Effector memory CD4-positive, alpha-beta T cell (primary cell): ENCODE data around the gene GLDC.

Experiments
- DNase-seq, 3 donors: peaks; one replicate each; pipeline ENCODE4 v3.0.0-alpha.2; 2020
- H3K27ac ChIP-seq: 2 replicates; pipeline ENCODE4 v1.7.0; 2013; ENCODE audit warnings: mild to moderate bottlenecking, low read length, moderate library complexity; ENCODE audit not compliant: insufficient read depth, poor library complexity, severe bottlenecking
- H3K27me3 ChIP-seq: replicated peaks from 2 replicates; pipeline ENCODE4 v1.7.0; 2013; ENCODE audit warnings: mild to moderate bottlenecking, low read length; ENCODE audit not compliant: insufficient read depth, control insufficient read depth, poor library complexity, severe bottlenecking
- H3K36me3 ChIP-seq: 2 replicates; pipeline ENCODE4 v1.7.0; 2013; ENCODE audit warnings: mild to moderate bottlenecking, low read length, moderate library complexity; ENCODE audit not compliant: control insufficient read depth, insufficient read depth
- H3K4me1 ChIP-seq: 2 replicates; pipeline ENCODE4 v1.7.0; 2013; ENCODE audit warnings: low read length, mild to moderate bottlenecking; ENCODE audit not compliant: control insufficient read depth, insufficient read depth, poor library complexity, severe bottlenecking
- H3K4me3 ChIP-seq: 2 replicates; pipeline ENCODE4 v1.7.0; 2013; ENCODE audit warnings: low read length, low read depth, mild to moderate bottlenecking; ENCODE audit not compliant: insufficient read depth, poor library complexity, severe bottlenecking
- H3K9me3 ChIP-seq: 2 replicates; pipeline ENCODE4 v1.7.0; 2013; ENCODE audit warnings: mild to moderate bottlenecking, low read length, moderate library complexity; ENCODE audit not compliant: control insufficient read depth

The GLDC gene

DNA sequence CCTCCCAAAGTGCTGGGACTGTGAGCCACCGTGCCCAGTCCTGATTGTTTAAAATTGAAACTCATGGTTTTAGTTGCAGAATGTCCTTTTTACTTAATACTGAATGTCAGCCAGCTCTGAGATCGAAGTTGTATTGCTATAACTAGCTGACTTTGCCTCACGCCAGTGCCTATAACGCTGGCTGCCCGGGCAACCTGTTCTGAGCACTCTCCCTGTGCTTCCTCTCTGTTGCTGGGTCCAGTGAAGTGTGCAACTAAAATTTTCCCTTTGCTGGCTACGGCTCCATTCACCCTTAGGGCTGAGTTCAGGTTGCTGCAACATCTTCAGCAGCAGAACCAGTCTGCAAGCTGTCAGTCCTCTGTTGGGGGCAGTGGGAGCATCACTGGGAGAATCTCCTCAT is 65.9 kb downstream of the GLDC start:
- no peaks in the 10 kb centered on the region for H3K36me3 ChIP-seq
- H3K9me3 ChIP-seq: no peaks in the 10 kb centered on the region
- no peaks in the 10 kb centered on the region for H3K27me3 ChIP-seq
- H3K27ac ChIP-seq: no peak overlapping the region
- no peaks in the 10 kb centered on the region for H3K4me1 ChIP-seq
- no peak for DNase-seq
- no peak overlapping the region for H3K4me3 ChIP-seq

GRCh38 chr9:6576987-6577386 is 68.5 kb downstream of the GLDC start:
- Histone ChIP-seq H3K4me1 (no peaks in the 10 kb centered on the region), H3K27me3 (no peaks in the 10 kb centered on the region), H3K36me3 (no peaks in the 10 kb centered on the region), H3K27ac (no peak overlapping the region), H3K4me3 (no peak overlapping the region), H3K9me3 (no peaks in the 10 kb centered on the region)
- no peak for DNase-seq

DNA sequence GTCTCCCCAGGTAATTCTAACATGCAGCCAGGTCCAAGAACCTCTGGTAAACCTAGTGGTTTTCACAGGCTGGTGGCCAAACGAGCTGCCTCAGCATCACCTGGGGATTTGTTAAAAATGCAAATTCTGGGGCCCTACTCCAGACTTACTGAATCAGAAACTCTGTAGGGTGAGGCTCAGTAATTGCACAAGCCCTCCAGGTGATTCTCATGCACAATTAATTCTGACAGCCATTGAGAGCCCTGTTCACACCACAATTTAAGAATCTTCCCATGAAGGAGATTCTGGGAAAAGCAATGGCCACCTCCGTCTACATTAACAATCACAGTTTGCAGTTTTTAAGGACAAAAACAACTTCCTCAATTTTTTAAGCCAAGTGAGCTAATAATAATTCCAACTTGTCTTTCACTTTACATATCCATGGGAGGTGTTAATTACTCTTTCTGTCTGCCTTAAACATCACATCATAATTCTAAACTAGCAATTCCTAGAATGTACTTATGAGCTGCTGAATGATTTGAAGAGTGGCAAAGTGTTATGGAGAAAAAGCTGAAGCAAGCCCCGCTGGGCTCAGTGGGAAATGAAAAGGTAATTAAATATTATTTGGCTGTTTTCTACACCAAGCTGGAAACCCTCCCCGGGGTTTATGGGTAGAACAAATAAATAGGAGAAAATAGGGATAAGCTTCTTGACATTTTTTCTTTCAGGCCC is 70.0 kb downstream of the GLDC start:
- Histone ChIP-seq H3K27ac (no peak overlapping the region), H3K4me1 (no peaks in the 10 kb centered on the region), H3K9me3 (no peaks in the 10 kb centered on the region), H3K4me3 (no peak overlapping the region), H3K27me3 (no peaks in the 10 kb centered on the region), H3K36me3 (no peaks in the 10 kb centered on the region)
- no peak for DNase-seq

DNA sequence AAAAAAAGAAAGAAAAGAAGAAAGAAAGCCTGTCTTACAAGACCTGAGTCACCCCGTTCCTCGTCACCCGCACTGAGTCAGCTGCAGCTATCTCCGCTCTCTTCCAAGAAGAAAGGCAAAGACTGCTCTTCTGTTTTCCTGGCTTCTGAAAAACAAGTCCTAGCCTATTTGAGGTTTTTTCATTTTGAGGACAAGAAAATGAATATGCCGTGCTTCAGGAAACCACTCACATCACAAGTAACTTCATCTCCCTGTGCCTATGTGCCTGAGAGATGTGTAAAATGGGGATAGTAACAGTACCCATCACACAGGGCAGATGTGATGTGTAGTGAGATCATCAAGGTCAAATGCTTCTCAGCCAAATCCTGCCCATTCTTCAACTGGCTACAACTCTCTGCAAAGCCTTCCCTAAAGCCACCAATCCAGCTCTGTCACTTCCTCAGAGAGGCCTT is 78.4 kb downstream of the GLDC start:
- Histone ChIP-seq H3K27ac (no peak overlapping the region), H3K9me3 (no peaks in the 10 kb centered on the region), H3K27me3 (no peaks in the 10 kb centered on the region), H3K4me1 (no peaks in the 10 kb centered on the region), H3K36me3 (no peaks in the 10 kb centered on the region), H3K4me3 (no peak overlapping the region)
- DNase-seq: no peak

- H3K9me3 ChIP-seq: no peaks in the 10 kb centered on the region
- no peak overlapping the region for H3K27ac ChIP-seq
- H3K4me3 ChIP-seq: no peak overlapping the region
- H3K27me3 ChIP-seq: no peaks in the 10 kb centered on the region
- no peak for DNase-seq
- H3K4me1 ChIP-seq: no peaks in the 10 kb centered on the region
- H3K36me3 ChIP-seq: no peaks in the 10 kb centered on the region
Measured at GRCh38 chr9:6566409-6567139, 79.0 kb downstream of the GLDC start.

DNA sequence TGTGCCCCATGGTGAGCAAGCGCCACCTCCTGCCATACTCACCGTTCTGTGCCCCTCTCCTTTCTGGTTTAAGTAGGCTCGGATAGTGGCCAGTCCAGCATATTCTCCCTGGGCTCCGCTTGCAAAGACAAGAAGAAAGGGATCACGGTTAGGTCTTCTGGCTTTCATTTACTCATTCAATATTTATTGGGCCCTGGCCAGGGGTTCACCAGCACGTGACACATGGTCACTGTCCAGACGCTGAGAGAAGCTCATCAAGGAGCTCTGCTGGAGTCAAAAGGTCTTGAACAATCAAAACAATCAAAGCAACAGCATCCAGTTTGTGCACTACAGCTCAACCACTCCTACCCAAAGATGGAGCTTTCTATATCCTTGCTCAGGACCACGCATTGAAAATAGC is 80.2 kb downstream of the GLDC start:
- H3K27ac ChIP-seq: no peak overlapping the region
- H3K4me1 ChIP-seq: no peaks in the 10 kb centered on the region
- no peaks in the 10 kb centered on the region for H3K9me3 ChIP-seq
- H3K36me3 ChIP-seq: no peaks in the 10 kb centered on the region
- DNase-seq: no peak
- no peak overlapping the region for H3K4me3 ChIP-seq
- H3K27me3 ChIP-seq: no peaks in the 10 kb centered on the region

DNA sequence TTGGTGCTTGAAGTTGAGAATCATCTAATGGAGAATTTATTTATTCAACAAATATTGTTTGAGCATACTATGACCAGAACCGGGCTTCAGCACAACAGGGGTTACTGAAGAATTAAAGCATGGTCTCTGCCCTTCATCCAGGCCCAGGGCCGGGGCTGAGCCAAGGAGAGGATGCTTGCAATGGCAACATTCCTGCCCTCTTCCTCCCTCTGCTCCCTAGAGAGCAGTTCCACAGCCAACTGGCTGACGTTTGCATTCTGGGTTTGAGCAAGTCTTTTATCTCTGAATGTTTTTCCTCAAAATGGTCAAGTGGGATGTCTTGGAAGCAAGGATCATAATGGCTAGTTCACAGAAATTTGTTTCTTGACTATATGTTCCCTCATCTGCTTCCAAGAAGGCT is 80.7 kb downstream of the GLDC start:
- H3K4me1 ChIP-seq: no peaks in the 10 kb centered on the region
- no peaks in the 10 kb centered on the region for H3K36me3 ChIP-seq
- no peak overlapping the region for H3K27ac ChIP-seq
- no peaks in the 10 kb centered on the region for H3K9me3 ChIP-seq
- no peak overlapping the region for H3K4me3 ChIP-seq
- DNase-seq: no peak
- H3K27me3 ChIP-seq: no peaks in the 10 kb centered on the region

GRCh38 chr9:6564360-6564759 is 81.2 kb downstream of the GLDC start:
- H3K36me3 ChIP-seq: no peaks in the 10 kb centered on the region
- H3K4me3 ChIP-seq: no peak overlapping the region
- no peaks in the 10 kb centered on the region for H3K27me3 ChIP-seq
- DNase-seq: no peak
- H3K4me1 ChIP-seq: no peaks in the 10 kb centered on the region
- H3K9me3 ChIP-seq: no peaks in the 10 kb centered on the region
- H3K27ac ChIP-seq: no peak overlapping the region

DNA sequence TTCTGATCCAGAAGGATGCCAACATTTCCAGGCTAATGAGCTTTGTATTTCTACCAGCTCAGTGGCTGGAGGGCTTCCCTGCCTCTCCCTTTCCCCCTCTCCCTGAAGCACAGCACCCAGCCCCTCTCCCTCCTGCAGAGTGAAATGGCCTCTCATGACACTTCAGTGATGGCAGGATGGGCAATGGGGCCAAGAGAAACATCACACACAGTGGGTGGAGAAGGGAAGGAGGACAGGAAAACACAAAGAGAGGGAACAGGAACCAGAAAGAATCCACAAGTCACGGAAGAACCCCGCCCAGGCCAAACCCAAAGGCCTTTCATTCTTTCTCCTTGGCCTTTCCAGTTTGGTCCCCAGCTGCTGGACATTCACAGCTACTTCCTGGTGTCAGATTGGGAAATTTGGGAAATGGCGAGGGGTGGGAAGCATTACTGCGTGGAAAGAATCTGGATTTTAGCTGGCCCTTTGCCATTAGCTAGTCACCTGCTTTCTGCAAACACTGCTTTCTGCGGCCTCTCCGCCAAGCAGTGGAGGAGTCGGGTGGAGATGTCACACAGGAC is 82.6 kb downstream of the GLDC start:
- H3K36me3 ChIP-seq: no peaks in the 10 kb centered on the region
- no peaks in the 10 kb centered on the region for H3K4me1 ChIP-seq
- no peaks in the 10 kb centered on the region for H3K27me3 ChIP-seq
- no peaks in the 10 kb centered on the region for H3K9me3 ChIP-seq
- H3K4me3 ChIP-seq: no peak overlapping the region
- no peak for DNase-seq
- H3K27ac ChIP-seq: no peak overlapping the region

DNA sequence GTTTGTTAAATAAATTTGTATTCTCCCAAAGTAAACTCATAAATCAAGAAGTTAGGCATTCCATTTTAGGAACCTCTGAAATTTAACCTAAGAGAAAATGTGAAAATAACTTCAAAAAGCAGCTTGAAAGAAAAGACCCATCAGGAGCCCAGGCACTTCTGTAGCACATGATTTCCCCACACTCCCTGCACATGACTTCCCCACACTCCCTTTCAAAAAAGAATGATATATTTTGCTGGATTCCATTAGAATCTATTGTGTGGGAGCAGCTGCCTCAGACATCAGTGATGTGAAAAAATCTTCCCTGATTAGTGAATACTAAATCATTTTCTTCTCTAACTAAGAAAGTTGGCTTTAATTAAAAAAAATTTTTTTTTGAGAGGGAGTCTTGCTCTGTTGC is 83.3 kb downstream of the GLDC start:
- Histone ChIP-seq H3K4me3 (no peak overlapping the region), H3K27me3 (no peaks in the 10 kb centered on the region), H3K27ac (no peak overlapping the region), H3K9me3 (no peaks in the 10 kb centered on the region), H3K4me1 (no peaks in the 10 kb centered on the region), H3K36me3 (no peaks in the 10 kb centered on the region)
- DNase-seq: no peak
